ENCODE data around the gene NAPA. TPM values are rescaled to one million over a fixed set of nuclear protein-coding genes. Genes with fewer than 3 reads are reported as not detected.

NAPA gene
- total and polyA plus RNA-seq, 3 experiments from 2014 or later, result 77.6 to 122 (median 78.0) TPM

- Mint-ChIP-seq H3K4me1 (peaks cover 20 to 30% (median 21%) of the 10 kb centered on the region in 3 donors), H3K36me3 (peaks cover 0 to 9% (median 0%) of the 10 kb centered on the region in 3 donors), H3K27me3 (peaks cover 8 to 16% of the 10 kb centered on the region in 2 donors), H3K9me3 (no peaks in the 10 kb centered on the region), H3K27ac (no peak overlapping the region), H3K4me3 (peak overlapping the region in 1 of 7 donors; percentile 23)
- CTCF ChIA-PET, result no interaction called here
- no peak overlapping the region for H3K27ac ChIP-seq (ENCODE audit: low read depth, low read length)
- no peaks in the 10 kb centered on the region for H3K36me3 ChIP-seq (ENCODE audit: insufficient read depth, low read length)
- no peak overlapping the region for H3K4me3 ChIP-seq (ENCODE audit: low read length)
- no peaks in the 10 kb centered on the region for H3K9me3 ChIP-seq (ENCODE audit: low read length)
- H3K27me3 ChIP-seq (ENCODE audit: insufficient read depth, low read length, poor library complexity, severe bottlenecking), result no peaks in the 10 kb centered on the region
- POLR2A ChIA-PET, result interaction anchor here (0.6 kb wide), 1 partner anchor 29 kb away, joined by 3 read pairs; no protein-coding TSS in a partner anchor
- peaks cover 20% of the 10 kb centered on the region for H3K4me1 ChIP-seq (ENCODE audit: insufficient read depth, low read length)
- peak in 1 of 5 donors; percentile 23 for DNase-seq
Measured at GRCh38 chr19:47545061-47545948, 30.4 kb upstream of the NAPA start.

- no peak overlapping the region for H3K4me3 ChIP-seq (ENCODE audit: low read length)
- Mint-ChIP-seq H3K9me3 (no peaks in the 10 kb centered on the region), H3K27ac (peak overlapping the region in 1 of 8 donors; percentile 29), H3K36me3 (peaks cover 0 to 9% (median 0%) of the 10 kb centered on the region in 3 donors), H3K4me3 (peak overlapping the region in 2 of 7 donors; percentile 13 to 51), H3K4me1 (peaks cover 26 to 38% (median 28%) of the 10 kb centered on the region in 3 donors), H3K27me3 (peaks cover 8 to 16% of the 10 kb centered on the region in 2 donors)
- no peaks in the 10 kb centered on the region for H3K36me3 ChIP-seq (ENCODE audit: insufficient read depth, low read length)
- ChIA-PET CTCF (no interaction called here), POLR2A (no interaction called here)
- H3K9me3 ChIP-seq (ENCODE audit: low read length), result no peaks in the 10 kb centered on the region
- H3K4me1 ChIP-seq (ENCODE audit: insufficient read depth, low read length), result peaks cover 22% of the 10 kb centered on the region
- H3K27ac ChIP-seq (ENCODE audit: low read depth, low read length), result no peak overlapping the region
- no peaks in the 10 kb centered on the region for H3K27me3 ChIP-seq (ENCODE audit: insufficient read depth, low read length, poor library complexity, severe bottlenecking)
- DNase-seq, result no peak
Measured at GRCh38 chr19:47544476-47544875, 29.6 kb upstream of the NAPA start.

GRCh38 chr19:47544075-47544474 is 29.2 kb upstream of the NAPA start:
- POLR2A ChIA-PET, result interaction anchor here (0.6 kb wide), 1 partner anchor 28 kb away, joined by 4 read pairs; no protein-coding TSS in a partner anchor
- CTCF ChIA-PET, result no interaction called here
- H3K4me1 ChIP-seq (ENCODE audit: insufficient read depth, low read length), result peaks cover 22% of the 10 kb centered on the region

DNA sequence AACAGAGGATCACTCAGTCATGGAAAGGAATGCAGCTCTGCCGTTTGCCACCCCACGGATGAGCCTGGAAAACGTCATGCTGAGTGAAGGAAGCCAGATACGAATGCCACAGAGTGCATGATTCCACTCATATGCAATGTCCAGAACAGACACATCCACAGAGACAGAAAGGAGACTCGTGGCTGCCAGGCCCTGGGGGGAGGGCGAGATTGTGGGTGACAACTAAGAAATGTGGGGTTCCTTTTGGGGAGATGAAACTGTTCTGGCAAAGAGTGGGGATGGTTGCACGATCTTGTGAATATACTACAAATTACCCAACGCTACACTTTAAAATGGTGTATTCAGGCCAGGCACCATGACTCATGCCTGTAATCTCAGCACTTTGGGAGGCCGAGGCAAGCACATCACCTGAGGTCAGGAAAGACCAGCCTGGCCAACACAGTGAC is 27.2 kb upstream of the NAPA start:
- peak overlapping the region; percentile 83 to 99 (median 96) for H3K27ac Mint-ChIP-seq
- peak overlapping the region in 6 of 7 donors; percentile 61 to 84 (median 76) for H3K4me3 Mint-ChIP-seq
- no peak for DNase-seq
- H3K9me3 Mint-ChIP-seq, result no peaks in the 10 kb centered on the region
- POLR2A ChIA-PET, result no interaction called here
- H3K27me3 Mint-ChIP-seq, result peaks cover 7 to 12% of the 10 kb centered on the region in 2 donors
- H3K27ac ChIP-seq (ENCODE audit: low read depth, low read length), result no peak overlapping the region
- H3K27me3 ChIP-seq (ENCODE audit: insufficient read depth, low read length, poor library complexity, severe bottlenecking), result no peaks in the 10 kb centered on the region
- peaks cover 28 to 45% (median 29%) of the 10 kb centered on the region in 3 donors for H3K4me1 Mint-ChIP-seq
- CTCF ChIA-PET, result no interaction called here
- H3K9me3 ChIP-seq (ENCODE audit: low read length), result no peaks in the 10 kb centered on the region
- peaks cover 22% of the 10 kb centered on the region for H3K4me1 ChIP-seq (ENCODE audit: insufficient read depth, low read length)
- H3K4me3 ChIP-seq (ENCODE audit: low read length), result peak overlapping the region; percentile 1
- H3K36me3 Mint-ChIP-seq, result peaks cover 0 to 9% (median 0%) of the 10 kb centered on the region in 3 donors
- H3K36me3 ChIP-seq (ENCODE audit: insufficient read depth, low read length), result no peaks in the 10 kb centered on the region

More at GRCh38 chr19:47544075-47544474, 29.2 kb upstream of the NAPA start:
- no peaks in the 10 kb centered on the region for H3K9me3 Mint-ChIP-seq
- no peak overlapping the region for H3K4me3 ChIP-seq (ENCODE audit: low read length)
- H3K27me3 ChIP-seq (ENCODE audit: insufficient read depth, low read length, poor library complexity, severe bottlenecking), result no peaks in the 10 kb centered on the region
- H3K27ac Mint-ChIP-seq, result peak overlapping the region in 3 of 8 donors; percentile 12 to 48 (median 42)
- peaks cover 0 to 9% (median 0%) of the 10 kb centered on the region in 3 donors for H3K36me3 Mint-ChIP-seq
- H3K27me3 Mint-ChIP-seq, result peaks cover 8 to 16% of the 10 kb centered on the region in 2 donors
- H3K4me1 Mint-ChIP-seq, result peaks cover 27 to 39% (median 29%) of the 10 kb centered on the region in 3 donors
- no peak for DNase-seq
- no peaks in the 10 kb centered on the region for H3K9me3 ChIP-seq (ENCODE audit: low read length)
- no peak overlapping the region for H3K27ac ChIP-seq (ENCODE audit: low read depth, low read length)
- peak overlapping the region in 1 of 7 donors; percentile 13 for H3K4me3 Mint-ChIP-seq
- no peaks in the 10 kb centered on the region for H3K36me3 ChIP-seq (ENCODE audit: insufficient read depth, low read length)

GRCh38 chr19:47541518-47541917 is 26.7 kb upstream of the NAPA start:
- Histone ChIP-seq H3K4me3 (ENCODE audit: low read length) (peak overlapping the region; percentile 1), H3K36me3 (ENCODE audit: insufficient read depth, low read length) (no peaks in the 10 kb centered on the region), H3K27me3 (ENCODE audit: insufficient read depth, low read length, poor library complexity, severe bottlenecking) (no peaks in the 10 kb centered on the region), H3K4me1 (ENCODE audit: insufficient read depth, low read length) (peaks cover 22% of the 10 kb centered on the region), H3K9me3 (ENCODE audit: low read length) (no peaks in the 10 kb centered on the region), H3K27ac (ENCODE audit: low read depth, low read length) (peak overlapping the region; percentile 38)
- DNase-seq, result peak; percentile 27 to 83 (median 70)
- Mint-ChIP-seq H3K4me1 (peaks cover 28 to 45% (median 29%) of the 10 kb centered on the region in 3 donors), H3K27ac (peak overlapping the region; percentile 83 to 99 (median 96)), H3K27me3 (peaks cover 7 to 12% of the 10 kb centered on the region in 2 donors), H3K36me3 (peaks cover 0 to 9% (median 0%) of the 10 kb centered on the region in 3 donors), H3K4me3 (peak overlapping the region; percentile 23 to 84 (median 76)), H3K9me3 (no peaks in the 10 kb centered on the region)
- CTCF ChIA-PET, result no interaction called here
- POLR2A ChIA-PET, result no interaction called here

DNA sequence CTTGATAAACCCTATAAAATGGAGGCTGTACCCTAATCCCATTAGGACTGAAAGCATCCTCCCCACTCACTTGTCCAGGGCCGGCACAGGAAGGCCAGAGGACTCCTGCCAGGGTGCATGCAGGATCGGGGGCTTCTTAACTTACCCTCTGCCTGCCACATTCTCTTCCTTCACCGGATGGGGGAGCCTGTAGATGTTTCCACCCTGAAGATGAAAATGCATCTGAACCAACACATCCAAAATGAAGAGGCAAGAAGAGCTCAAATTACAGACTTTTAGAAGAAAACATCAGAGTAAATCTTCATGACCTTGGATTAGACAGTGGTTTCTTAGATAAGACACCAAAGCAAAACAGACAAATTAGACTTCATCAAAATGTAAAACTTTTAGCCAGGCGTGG is 25.9 kb upstream of the NAPA start:
- peaks cover 28 to 45% (median 29%) of the 10 kb centered on the region in 3 donors for H3K4me1 Mint-ChIP-seq
- peaks cover 0 to 9% (median 0%) of the 10 kb centered on the region in 3 donors for H3K36me3 Mint-ChIP-seq
- H3K9me3 ChIP-seq (ENCODE audit: low read length), result no peaks in the 10 kb centered on the region
- H3K9me3 Mint-ChIP-seq, result no peaks in the 10 kb centered on the region
- ChIA-PET CTCF (interaction anchor here (0.7 to 1.6 kb wide), 3 partner anchors 10 to 104 kb away, joined by 3 to 4 read pairs (median 4); partner anchors contain the start of gene NAPA), POLR2A (interaction anchor here (0.7 kb wide), 1 partner anchor 68 kb away, joined by 3 read pairs; the partner anchor contains the start of gene BICRA)
- peak overlapping the region; percentile 10 to 89 (median 70) for H3K4me3 Mint-ChIP-seq
- DNase-seq, result no peak
- H3K27ac Mint-ChIP-seq, result peak overlapping the region; percentile 83 to 99 (median 96)
- H3K27ac ChIP-seq (ENCODE audit: low read depth, low read length), result peak overlapping the region; percentile 38
- H3K27me3 ChIP-seq (ENCODE audit: insufficient read depth, low read length, poor library complexity, severe bottlenecking), result no peaks in the 10 kb centered on the region
- no peak overlapping the region for H3K4me3 ChIP-seq (ENCODE audit: low read length)
- no peaks in the 10 kb centered on the region for H3K36me3 ChIP-seq (ENCODE audit: insufficient read depth, low read length)
- peaks cover 7 to 12% of the 10 kb centered on the region in 2 donors for H3K27me3 Mint-ChIP-seq
- H3K4me1 ChIP-seq (ENCODE audit: insufficient read depth, low read length), result peaks cover 22% of the 10 kb centered on the region

DNA sequence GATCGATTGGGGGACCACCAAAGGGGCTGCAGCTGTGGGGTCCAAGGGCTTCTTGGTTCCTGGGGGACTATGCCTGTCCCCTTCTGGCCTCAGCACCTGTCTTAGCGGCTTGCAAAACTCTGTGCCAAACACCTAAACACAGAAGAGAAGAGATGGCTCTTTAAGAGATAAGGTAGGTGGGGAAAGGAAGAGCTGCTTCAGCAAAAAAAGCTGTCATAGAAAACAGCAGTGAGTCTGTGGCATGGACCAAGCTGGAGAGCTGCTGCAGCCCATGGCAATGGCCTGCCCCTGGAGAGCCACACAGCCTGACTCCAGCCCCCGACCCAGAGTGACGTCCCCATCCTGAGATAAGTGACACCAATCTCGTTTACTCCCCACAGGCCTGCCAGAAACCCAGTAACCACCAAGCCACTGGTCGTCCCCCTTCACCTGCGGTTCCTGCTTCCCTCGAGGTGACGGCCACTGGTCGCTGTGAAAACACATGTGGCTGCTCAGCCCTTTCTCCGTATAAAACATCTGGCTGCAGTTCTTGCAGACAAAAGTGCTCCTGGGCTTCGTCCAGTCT is 25.0 kb upstream of the NAPA start:
- Histone ChIP-seq H3K27me3 (ENCODE audit: insufficient read depth, low read length, poor library complexity, severe bottlenecking) (no peaks in the 10 kb centered on the region), H3K4me3 (ENCODE audit: low read length) (no peak overlapping the region), H3K9me3 (ENCODE audit: low read length) (no peaks in the 10 kb centered on the region), H3K36me3 (ENCODE audit: insufficient read depth, low read length) (no peaks in the 10 kb centered on the region), H3K27ac (ENCODE audit: low read depth, low read length) (no peak overlapping the region), H3K4me1 (ENCODE audit: insufficient read depth, low read length) (peaks cover 22% of the 10 kb centered on the region)
- CTCF ChIA-PET, result interaction anchor here (1.1 to 1.6 kb wide), 3 partner anchors 11 to 168 kb away, joined by 3 to 4 read pairs (median 3); partner anchors contain the start of gene NAPA
- peak overlapping the region; percentile 83 to 99 (median 96) for H3K27ac Mint-ChIP-seq
- POLR2A ChIA-PET, result interaction anchor here (0.5 kb wide), 1 partner anchor 77 kb away, joined by 5 read pairs; no protein-coding TSS in a partner anchor
- H3K4me1 Mint-ChIP-seq, result peaks cover 28 to 45% (median 29%) of the 10 kb centered on the region in 3 donors
- peak overlapping the region; percentile 6 to 92 (median 72) for H3K4me3 Mint-ChIP-seq
- peak in 4 of 5 donors; percentile 21 to 59 (median 46) for DNase-seq
- no peaks in the 10 kb centered on the region for H3K9me3 Mint-ChIP-seq
- H3K27me3 Mint-ChIP-seq, result peaks cover 7 to 12% of the 10 kb centered on the region in 2 donors
- H3K36me3 Mint-ChIP-seq, result peaks cover 0 to 9% (median 2%) of the 10 kb centered on the region in 3 donors

Data from CD8-positive, alpha-beta memory T cell (primary cell).